Sigmoid colon (tissue), 4 donors: Measurements from ENCODE around the gene SLC38A3.

Experiments
- POLR2A ChIP-seq, 2 donors: fragments of 450-650 bp; IDR thresholded peaks; one replicate each; pipeline ENCODE4 v1.6.1; 2016; ENCODE audit warnings: antibody characterized with exemption in 2 of 2, mild to moderate bottlenecking in 2 of 2, moderate library complexity in 2 of 2
- POLR2AphosphoS5 ChIP-seq, 4 donors: sonication (generic); formaldehyde crosslinking; IDR thresholded peaks; one replicate each; pipeline ENCODE4 v1.6.1; 2017; ENCODE audit warnings: antibody characterized with exemption in 4 of 4
- TF ChIP-seq, protein P1 (sequence below), 4 experiments: fragments of 450-650 bp in 3 of 4; fragments of 200-600 bp in 1 of 4; IDR thresholded peaks; one replicate each; pipeline ENCODE4 v1.5.1; 2016 to 2019; ENCODE audit warnings: antibody characterized with exemption in 4 of 4, mild to moderate bottlenecking in 3 of 4, moderate library complexity in 2 of 4

GRCh38 chr3:50251220-50251619, 46.1 kb downstream of the SLC38A3 start:
- TF ChIP-seq, protein P1, sequence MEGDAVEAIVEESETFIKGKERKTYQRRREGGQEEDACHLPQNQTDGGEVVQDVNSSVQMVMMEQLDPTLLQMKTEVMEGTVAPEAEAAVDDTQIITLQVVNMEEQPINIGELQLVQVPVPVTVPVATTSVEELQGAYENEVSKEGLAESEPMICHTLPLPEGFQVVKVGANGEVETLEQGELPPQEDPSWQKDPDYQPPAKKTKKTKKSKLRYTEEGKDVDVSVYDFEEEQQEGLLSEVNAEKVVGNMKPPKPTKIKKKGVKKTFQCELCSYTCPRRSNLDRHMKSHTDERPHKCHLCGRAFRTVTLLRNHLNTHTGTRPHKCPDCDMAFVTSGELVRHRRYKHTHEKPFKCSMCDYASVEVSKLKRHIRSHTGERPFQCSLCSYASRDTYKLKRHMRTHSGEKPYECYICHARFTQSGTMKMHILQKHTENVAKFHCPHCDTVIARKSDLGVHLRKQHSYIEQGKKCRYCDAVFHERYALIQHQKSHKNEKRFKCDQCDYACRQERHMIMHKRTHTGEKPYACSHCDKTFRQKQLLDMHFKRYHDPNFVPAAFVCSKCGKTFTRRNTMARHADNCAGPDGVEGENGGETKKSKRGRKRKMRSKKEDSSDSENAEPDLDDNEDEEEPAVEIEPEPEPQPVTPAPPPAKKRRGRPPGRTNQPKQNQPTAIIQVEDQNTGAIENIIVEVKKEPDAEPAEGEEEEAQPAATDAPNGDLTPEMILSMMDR (IDR thresholded peaks at IDR 0.05): no peak
- no peak for TF ChIP-seq POLR2A (IDR thresholded peaks at IDR 0.05)
- TF ChIP-seq POLR2AphosphoS5 (IDR thresholded peaks at IDR 0.05): no peak
